HepG2 (cell line): ENCODE results near the gene MRPS5. TPM values are rescaled to one million over a fixed set of nuclear protein-coding genes. Genes with fewer than 3 reads are reported as not detected.

Experiments
- IRF9 ChIP-seq: sonication (generic); formaldehyde crosslinking; IDR thresholded peaks from 2 replicates; pipeline ENCODE4 v1.8.0; 2022; ENCODE audit warnings: missing genetic modification reagents, mild to moderate bottlenecking, borderline replicate concordance
- PITX1 ChIP-seq: sonication (generic); formaldehyde crosslinking; IDR thresholded peaks from 2 replicates; pipeline ENCODE4 v1.5.1; 2020; ENCODE audit warnings: mild to moderate bottlenecking, missing genetic modification reagents
- SMAD3 ChIP-seq: sonication (generic); formaldehyde crosslinking; IDR thresholded peaks from 2 replicates; pipeline ENCODE4 v1.4.0; 2020; ENCODE audit warnings: missing genetic modification reagents
- THAP9 ChIP-seq: sonication (generic); formaldehyde crosslinking; IDR thresholded peaks from 2 replicates; pipeline ENCODE4; 2020; ENCODE audit warnings: missing genetic modification reagents, mild to moderate bottlenecking, borderline replicate concordance
- ZEB1 ChIP-seq: IDR thresholded peaks from 2 replicates; pipeline ENCODE4 v1.6.1; 2012; ENCODE audit warnings: mild to moderate bottlenecking, low read depth, inconsistent platforms; ENCODE audit not compliant: insufficient replicate concordance
- ZFP62 ChIP-seq: sonication (generic); formaldehyde crosslinking; IDR thresholded peaks from 2 replicates; pipeline ENCODE4 v1.4.0; 2020; ENCODE audit warnings: missing genetic modification reagents
- ZNF138 ChIP-seq: sonication (generic); formaldehyde crosslinking; IDR thresholded peaks from 2 replicates; pipeline ENCODE4 v1.5.0; 2020; ENCODE audit warnings: mild to moderate bottlenecking, low read depth, missing genetic modification reagents
- ZNF234 ChIP-seq: sonication (generic); formaldehyde crosslinking; conservative IDR thresholded peaks from 2 replicates; pipeline ENCODE4 v1.5.1; 2020; ENCODE audit warnings: mild to moderate bottlenecking, missing genetic modification reagents
- ZNF652 ChIP-seq: IDR thresholded peaks from 2 replicates; pipeline ENCODE4 v1.6.1; 2016; ENCODE audit warnings: low read depth, borderline replicate concordance
- ZNF672 ChIP-seq: sonication (generic); formaldehyde crosslinking; IDR thresholded peaks from 2 replicates; pipeline ENCODE4 v1.8.1; 2022; ENCODE audit warnings: missing genetic modification reagents
- ZNF850 ChIP-seq: sonication (generic); formaldehyde crosslinking; conservative IDR thresholded peaks from 2 replicates; pipeline ENCODE4 v1.9.0; 2021; ENCODE audit warnings: mild to moderate bottlenecking, missing genetic modification reagents
- ZNF883 ChIP-seq: sonication (generic); formaldehyde crosslinking; IDR thresholded peaks from 2 replicates; pipeline ENCODE4 v1.5.1; 2020; ENCODE audit warnings: mild to moderate bottlenecking, missing genetic modification reagents; ENCODE audit errors: not compliant biosample characterization
- polyA plus RNA-seq, 8 experiments: library from polyadenylated mRNA; depleted of rRNA in 3 of 8; stranded (reverse) in 7 of 8; unstranded in 1 of 8; fragments of >200 nt; fragmentation: Illumina TruSeq in 4 of 8; extraction: Trizol in 4 of 8; gene quantifications; 2 replicates each; pipeline versions ENCODE4 v1.2.1 to v1.2.3, GENCODE V29; 2011 to 2016; ENCODE audit warnings: low read depth in 4 of 8, missing spikeins in 1 of 8, mixed read lengths in 1 of 8; ENCODE audit not compliant: insufficient read depth in 1 of 8
- total RNA-seq, 5 experiments: library from RNA; depleted of rRNA; stranded (reverse); fragments of >200 nt; fragmentation: Illumina TruSeq; extraction: Trizol; gene quantifications; 2 replicates each; pipeline ENCODE4 v1.2.3, GENCODE V29; 2016; ENCODE audit warnings: low read depth in 1 of 5
- TF ChIP-seq, protein P1 (sequence below): sonication (generic); formaldehyde crosslinking; IDR thresholded peaks from 2 replicates; pipeline ENCODE4 v1.4.0; 2020; ENCODE audit warnings: missing genetic modification reagents
- TF ChIP-seq, protein P2 (sequence below): IDR thresholded peaks from 2 replicates; pipeline ENCODE4 v1.4.0; 2020; ENCODE audit warnings: mild to moderate bottlenecking, missing genetic modification reagents

Gene MRPS5
- total and polyA plus RNA-seq, 2 of the 13 experiments (the other 11 are each of a cell fraction or from before 2014, with no cell fraction given) = 98.8 to 134 TPM

GRCh38 chr2:95158891-95159619, 37.4 kb upstream of the MRPS5 start (continued):
- 0 out of 2 replicates have a peak, but pooled peaks have one; percentile 47 for TF ChIP-seq ZNF234 (CRISPR knock-in tag)
- TF ChIP-seq THAP9 (CRISPR knock-in tag) = no peak; the same call in 1 of the 2 replicates
- TF ChIP-seq, protein P1, sequence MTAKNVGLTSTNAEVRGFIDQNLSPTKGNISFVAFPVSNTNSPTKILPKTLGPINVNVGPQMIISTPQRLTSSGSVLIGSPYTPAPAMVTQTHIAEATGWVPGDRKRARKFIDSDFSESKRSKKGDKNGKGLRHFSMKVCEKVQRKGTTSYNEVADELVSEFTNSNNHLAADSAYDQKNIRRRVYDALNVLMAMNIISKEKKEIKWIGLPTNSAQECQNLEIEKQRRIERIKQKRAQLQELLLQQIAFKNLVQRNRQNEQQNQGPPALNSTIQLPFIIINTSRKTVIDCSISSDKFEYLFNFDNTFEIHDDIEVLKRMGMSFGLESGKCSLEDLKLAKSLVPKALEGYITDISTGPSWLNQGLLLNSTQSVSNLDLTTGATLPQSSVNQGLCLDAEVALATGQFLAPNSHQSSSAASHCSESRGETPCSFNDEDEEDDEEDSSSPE = no peak
- peak; percentile 42; the same call in 1 of the 2 replicates for TF ChIP-seq PITX1
- TF ChIP-seq ZNF138 (CRISPR knock-in tag) = no peak
- TF ChIP-seq, protein P2, sequence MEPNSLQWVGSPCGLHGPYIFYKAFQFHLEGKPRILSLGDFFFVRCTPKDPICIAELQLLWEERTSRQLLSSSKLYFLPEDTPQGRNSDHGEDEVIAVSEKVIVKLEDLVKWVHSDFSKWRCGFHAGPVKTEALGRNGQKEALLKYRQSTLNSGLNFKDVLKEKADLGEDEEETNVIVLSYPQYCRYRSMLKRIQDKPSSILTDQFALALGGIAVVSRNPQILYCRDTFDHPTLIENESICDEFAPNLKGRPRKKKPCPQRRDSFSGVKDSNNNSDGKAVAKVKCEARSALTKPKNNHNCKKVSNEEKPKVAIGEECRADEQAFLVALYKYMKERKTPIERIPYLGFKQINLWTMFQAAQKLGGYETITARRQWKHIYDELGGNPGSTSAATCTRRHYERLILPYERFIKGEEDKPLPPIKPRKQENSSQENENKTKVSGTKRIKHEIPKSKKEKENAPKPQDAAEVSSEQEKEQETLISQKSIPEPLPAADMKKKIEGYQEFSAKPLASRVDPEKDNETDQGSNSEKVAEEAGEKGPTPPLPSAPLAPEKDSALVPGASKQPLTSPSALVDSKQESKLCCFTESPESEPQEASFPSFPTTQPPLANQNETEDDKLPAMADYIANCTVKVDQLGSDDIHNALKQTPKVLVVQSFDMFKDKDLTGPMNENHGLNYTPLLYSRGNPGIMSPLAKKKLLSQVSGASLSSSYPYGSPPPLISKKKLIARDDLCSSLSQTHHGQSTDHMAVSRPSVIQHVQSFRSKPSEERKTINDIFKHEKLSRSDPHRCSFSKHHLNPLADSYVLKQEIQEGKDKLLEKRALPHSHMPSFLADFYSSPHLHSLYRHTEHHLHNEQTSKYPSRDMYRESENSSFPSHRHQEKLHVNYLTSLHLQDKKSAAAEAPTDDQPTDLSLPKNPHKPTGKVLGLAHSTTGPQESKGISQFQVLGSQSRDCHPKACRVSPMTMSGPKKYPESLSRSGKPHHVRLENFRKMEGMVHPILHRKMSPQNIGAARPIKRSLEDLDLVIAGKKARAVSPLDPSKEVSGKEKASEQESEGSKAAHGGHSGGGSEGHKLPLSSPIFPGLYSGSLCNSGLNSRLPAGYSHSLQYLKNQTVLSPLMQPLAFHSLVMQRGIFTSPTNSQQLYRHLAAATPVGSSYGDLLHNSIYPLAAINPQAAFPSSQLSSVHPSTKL (CRISPR knock-in tag) = no peak
- TF ChIP-seq SMAD3 (CRISPR knock-in tag) = no peak
- TF ChIP-seq ZFP62 (CRISPR knock-in tag) = no peak
- TF ChIP-seq ZNF652 (CRISPR knock-in tag) = no peak
- TF ChIP-seq ZEB1 = no peak
- no peak for TF ChIP-seq ZNF883 (CRISPR knock-in tag)
- TF ChIP-seq IRF9 = no peak; the same call in 1 of the 2 replicates
- TF ChIP-seq ZNF850 (CRISPR knock-in tag) = no peak
- no peak for TF ChIP-seq ZNF672 (CRISPR knock-in tag)
